WTC11 (cell line): ENCODE results near the gene C6orf118. TPM values are rescaled to one million over a fixed set of nuclear protein-coding genes. Genes with fewer than 3 reads are reported as not detected.

ENCODE experiments used
- ATAC-seq: fragments of 200-7000 bp; cut with Tn5 transposase; 2 replicates; pipeline ENCODE4 v1.10.0; 2021; ENCODE audit warnings: mild to moderate bottlenecking, moderate library complexity
- CTCF ChIA-PET: fragments of 300-600 bp; sonication (Branson Sonifier 250); formaldehyde crosslinking; loops from one replicate; lab custom pipeline; 2021; ENCODE audit warnings: antibody characterized with exemption; lab: Charles Lee
- POLR2A ChIA-PET: fragments of 350-600 bp; sonication (Branson Sonifier 250); formaldehyde crosslinking; loops from one replicate; lab custom pipeline; 2021; ENCODE audit warnings: antibody characterized with exemption; lab: Charles Lee
- DNase-seq: peaks from one replicate; pipeline ENCODE4 v3.0.0; 2021; ENCODE audit warnings: low spot score
- H3K27ac Mint-ChIP-seq: 2 replicates; pipeline ENCODE4 v1.8.0; 2021; ENCODE audit warnings: mixed read lengths
- H3K27me3 Mint-ChIP-seq: 2 replicates; pipeline ENCODE4 v1.8.0; 2021; ENCODE audit warnings: low read depth, mild to moderate bottlenecking, moderate library complexity, mixed read lengths
- H3K36me3 Mint-ChIP-seq: 2 replicates; pipeline ENCODE4 v1.8.0; 2021; ENCODE audit warnings: mixed read lengths
- H3K4me1 Mint-ChIP-seq: 2 replicates; pipeline ENCODE4 v1.8.0; 2022; ENCODE audit warnings: mixed read lengths
- H3K4me3 Mint-ChIP-seq: 2 replicates; pipeline ENCODE4 v1.8.0; 2021; ENCODE audit warnings: mild to moderate bottlenecking, moderate library complexity, mixed read lengths
- H3K9me3 Mint-ChIP-seq: 2 replicates; pipeline ENCODE4 v1.8.0; 2021; ENCODE audit warnings: mixed read lengths
- E2F5 ChIP-seq: sonication (generic); formaldehyde crosslinking; IDR thresholded peaks from 2 replicates; pipeline ENCODE4 v1.8.1; 2022; ENCODE audit warnings: mild to moderate bottlenecking, moderate library complexity, missing genetic modification reagents
- EMX1 ChIP-seq: fragments of 250-450 bp; sonication (Bioruptor Pico); IDR thresholded peaks from 2 replicates; pipeline ENCODE4 v1.8.0; 2021; ENCODE audit warnings: mild to moderate bottlenecking
- ETV6 ChIP-seq: sonication (generic); formaldehyde crosslinking; IDR thresholded peaks from 2 replicates; pipeline ENCODE4 v1.8.1; 2022; ENCODE audit warnings: mild to moderate bottlenecking, missing genetic modification reagents
- FOXJ3 ChIP-seq: sonication (generic); formaldehyde crosslinking; IDR thresholded peaks from 2 replicates; pipeline ENCODE4 v1.9.0; 2021; ENCODE audit warnings: missing genetic modification reagents, mild to moderate bottlenecking, borderline replicate concordance
- GABPB1 ChIP-seq: sonication (generic); formaldehyde crosslinking; IDR thresholded peaks from 2 replicates; pipeline ENCODE4 v1.8.1; 2023; ENCODE audit warnings: mild to moderate bottlenecking, missing genetic modification reagents
- HMGA2 ChIP-seq: fragments of 250-450 bp; sonication (Bioruptor Pico); IDR thresholded peaks from 2 replicates; pipeline ENCODE4 v1.4.0; 2021; ENCODE audit warnings: mild to moderate bottlenecking, moderate library complexity
- JUN ChIP-seq: sonication (generic); formaldehyde crosslinking; IDR thresholded peaks from 2 replicates; pipeline ENCODE4 v1.8.0; 2023; ENCODE audit warnings: mild to moderate bottlenecking, missing genetic modification reagents
- NFYB ChIP-seq: sonication (generic); formaldehyde crosslinking; conservative IDR thresholded peaks from 2 replicates; pipeline ENCODE4 v1.8.0; 2022; ENCODE audit warnings: low read depth, missing genetic modification reagents
- PREB ChIP-seq: sonication (generic); formaldehyde crosslinking; IDR thresholded peaks from 2 replicates; pipeline ENCODE4 v1.8.1; 2022; ENCODE audit warnings: mild to moderate bottlenecking, missing genetic modification reagents, moderate library complexity, borderline replicate concordance
- SP1 ChIP-seq: sonication (generic); formaldehyde crosslinking; conservative IDR thresholded peaks from 2 replicates; pipeline ENCODE4 v1.8.1; 2022; ENCODE audit warnings: missing genetic modification reagents
- USF2 ChIP-seq: sonication (generic); formaldehyde crosslinking; IDR thresholded peaks from 2 replicates; pipeline ENCODE4 v1.8.1; 2023; ENCODE audit warnings: mild to moderate bottlenecking, missing genetic modification reagents, moderate library complexity
- ZNF396 ChIP-seq: fragments of 250-450 bp; sonication (Bioruptor Pico); IDR thresholded peaks from 2 replicates; pipeline ENCODE4 v1.8.0; 2021; ENCODE audit warnings: mild to moderate bottlenecking, moderate library complexity, borderline replicate concordance
- total RNA-seq: library from RNA; stranded (reverse); gene quantifications from 3 replicates; pipeline ENCODE4 v1.2.3, GENCODE V29; 2021
- TF ChIP-seq, protein P1 (sequence below): sonication (generic); formaldehyde crosslinking; IDR thresholded peaks from 2 replicates; pipeline ENCODE4 v1.8.1; 2022; ENCODE audit warnings: missing genetic modification reagents, borderline replicate concordance
- TF ChIP-seq, protein P2 (sequence below): sonication (generic); formaldehyde crosslinking; IDR thresholded peaks from 2 replicates; pipeline ENCODE4 v1.8.0; 2022; ENCODE audit warnings: mild to moderate bottlenecking, missing genetic modification reagents
- TF ChIP-seq, protein P3 (sequence below): fragments of 250-450 bp; sonication (Bioruptor Pico); IDR thresholded peaks from 2 replicates; pipeline ENCODE4 v1.9.0; 2021; ENCODE audit warnings: mild to moderate bottlenecking, borderline replicate concordance

C6orf118 gene
- total RNA-seq, 1 experiment from 2014 or later = 0.22 TPM

GRCh38 chr6:165301372-165302246 lies 7.8 kb downstream of the C6orf118 start (continued):
- no peak for TF ChIP-seq EMX1 (CRISPR knock-in tag)
- TF ChIP-seq, protein P1, sequence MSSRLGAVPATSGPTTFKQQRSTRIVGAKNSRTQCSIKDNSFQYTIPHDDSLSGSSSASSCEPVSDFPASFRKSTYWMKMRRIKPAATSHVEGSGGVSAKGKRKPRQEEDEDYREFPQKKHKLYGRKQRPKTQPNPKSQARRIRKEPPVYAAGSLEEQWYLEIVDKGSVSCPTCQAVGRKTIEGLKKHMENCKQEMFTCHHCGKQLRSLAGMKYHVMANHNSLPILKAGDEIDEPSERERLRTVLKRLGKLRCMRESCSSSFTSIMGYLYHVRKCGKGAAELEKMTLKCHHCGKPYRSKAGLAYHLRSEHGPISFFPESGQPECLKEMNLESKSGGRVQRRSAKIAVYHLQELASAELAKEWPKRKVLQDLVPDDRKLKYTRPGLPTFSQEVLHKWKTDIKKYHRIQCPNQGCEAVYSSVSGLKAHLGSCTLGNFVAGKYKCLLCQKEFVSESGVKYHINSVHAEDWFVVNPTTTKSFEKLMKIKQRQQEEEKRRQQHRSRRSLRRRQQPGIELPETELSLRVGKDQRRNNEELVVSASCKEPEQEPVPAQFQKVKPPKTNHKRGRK (CRISPR knock-in tag) = no peak
- TF ChIP-seq PREB = no peak
- TF ChIP-seq USF2 = no peak
- TF ChIP-seq, protein P2, sequence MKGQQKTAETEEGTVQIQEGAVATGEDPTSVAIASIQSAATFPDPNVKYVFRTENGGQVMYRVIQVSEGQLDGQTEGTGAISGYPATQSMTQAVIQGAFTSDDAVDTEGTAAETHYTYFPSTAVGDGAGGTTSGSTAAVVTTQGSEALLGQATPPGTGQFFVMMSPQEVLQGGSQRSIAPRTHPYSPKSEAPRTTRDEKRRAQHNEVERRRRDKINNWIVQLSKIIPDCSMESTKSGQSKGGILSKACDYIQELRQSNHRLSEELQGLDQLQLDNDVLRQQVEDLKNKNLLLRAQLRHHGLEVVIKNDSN = no peak
- no peak for TF ChIP-seq NFYB (CRISPR knock-in tag)

- POLR2A ChIA-PET = no interaction called here
- no peaks in the 10 kb centered on the region for H3K9me3 Mint-ChIP-seq
- H3K27ac Mint-ChIP-seq = no peak overlapping the region
- ATAC-seq = no peak
- no peaks in the 10 kb centered on the region; the same call in 1 of the 2 replicates for H3K36me3 Mint-ChIP-seq
- CTCF ChIA-PET = interaction anchor here (0.5 kb wide), 1 partner anchor 97 kb away, joined by 3 read pairs; no protein-coding TSS in a partner anchor
- no peak overlapping the region for H3K4me3 Mint-ChIP-seq
- no peak for TF ChIP-seq HMGA2 (CRISPR knock-in tag)
- TF ChIP-seq FOXJ3 (CRISPR knock-in tag) = no peak
- no peak for TF ChIP-seq E2F5 (CRISPR knock-in tag)
- TF ChIP-seq, all 79 proteins: peak for 0
- H3K4me1 Mint-ChIP-seq = peaks cover 3% of the 10 kb centered on the region
- H3K27me3 Mint-ChIP-seq = no peaks in the 10 kb centered on the region; the same call in 1 of the 2 replicates
- no peak for DNase-seq
Observed at GRCh38 chr6:165300422-165300936, 8.9 kb downstream of the C6orf118 start.

DNA sequence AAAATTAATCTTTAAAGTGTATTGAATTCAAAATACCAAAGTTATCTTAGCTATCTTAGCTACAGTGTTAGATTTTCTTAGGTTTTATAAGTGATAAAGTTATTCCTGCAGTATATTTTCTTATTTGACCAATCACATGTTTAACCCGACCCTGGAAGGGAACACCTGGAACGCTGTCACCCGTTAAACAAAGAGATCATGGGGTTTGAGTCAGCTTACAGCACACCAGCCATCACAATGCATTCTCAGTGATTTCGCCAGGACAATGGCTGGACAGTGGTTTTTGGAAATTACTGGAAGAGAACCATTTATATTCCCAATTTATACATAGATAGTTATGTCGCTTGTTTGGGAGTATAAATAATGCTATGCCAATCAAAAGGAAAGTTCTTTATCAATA lies 10.5 kb downstream of the C6orf118 start:
- no peak overlapping the region for H3K27ac Mint-ChIP-seq
- ATAC-seq = no peak
- no peaks in the 10 kb centered on the region for H3K9me3 Mint-ChIP-seq
- ChIA-PET POLR2A (no interaction called here), CTCF (no interaction called here)
- H3K36me3 Mint-ChIP-seq = no peaks in the 10 kb centered on the region; the same call in 1 of the 2 replicates
- TF ChIP-seq ZNF396 (CRISPR knock-in tag) = no peak
- TF ChIP-seq JUN (CRISPR knock-in tag) = no peak
- TF ChIP-seq, protein P3, sequence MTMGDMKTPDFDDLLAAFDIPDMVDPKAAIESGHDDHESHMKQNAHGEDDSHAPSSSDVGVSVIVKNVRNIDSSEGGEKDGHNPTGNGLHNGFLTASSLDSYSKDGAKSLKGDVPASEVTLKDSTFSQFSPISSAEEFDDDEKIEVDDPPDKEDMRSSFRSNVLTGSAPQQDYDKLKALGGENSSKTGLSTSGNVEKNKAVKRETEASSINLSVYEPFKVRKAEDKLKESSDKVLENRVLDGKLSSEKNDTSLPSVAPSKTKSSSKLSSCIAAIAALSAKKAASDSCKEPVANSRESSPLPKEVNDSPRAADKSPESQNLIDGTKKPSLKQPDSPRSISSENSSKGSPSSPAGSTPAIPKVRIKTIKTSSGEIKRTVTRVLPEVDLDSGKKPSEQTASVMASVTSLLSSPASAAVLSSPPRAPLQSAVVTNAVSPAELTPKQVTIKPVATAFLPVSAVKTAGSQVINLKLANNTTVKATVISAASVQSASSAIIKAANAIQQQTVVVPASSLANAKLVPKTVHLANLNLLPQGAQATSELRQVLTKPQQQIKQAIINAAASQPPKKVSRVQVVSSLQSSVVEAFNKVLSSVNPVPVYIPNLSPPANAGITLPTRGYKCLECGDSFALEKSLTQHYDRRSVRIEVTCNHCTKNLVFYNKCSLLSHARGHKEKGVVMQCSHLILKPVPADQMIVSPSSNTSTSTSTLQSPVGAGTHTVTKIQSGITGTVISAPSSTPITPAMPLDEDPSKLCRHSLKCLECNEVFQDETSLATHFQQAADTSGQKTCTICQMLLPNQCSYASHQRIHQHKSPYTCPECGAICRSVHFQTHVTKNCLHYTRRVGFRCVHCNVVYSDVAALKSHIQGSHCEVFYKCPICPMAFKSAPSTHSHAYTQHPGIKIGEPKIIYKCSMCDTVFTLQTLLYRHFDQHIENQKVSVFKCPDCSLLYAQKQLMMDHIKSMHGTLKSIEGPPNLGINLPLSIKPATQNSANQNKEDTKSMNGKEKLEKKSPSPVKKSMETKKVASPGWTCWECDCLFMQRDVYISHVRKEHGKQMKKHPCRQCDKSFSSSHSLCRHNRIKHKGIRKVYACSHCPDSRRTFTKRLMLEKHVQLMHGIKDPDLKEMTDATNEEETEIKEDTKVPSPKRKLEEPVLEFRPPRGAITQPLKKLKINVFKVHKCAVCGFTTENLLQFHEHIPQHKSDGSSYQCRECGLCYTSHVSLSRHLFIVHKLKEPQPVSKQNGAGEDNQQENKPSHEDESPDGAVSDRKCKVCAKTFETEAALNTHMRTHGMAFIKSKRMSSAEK (CRISPR knock-in tag) = no peak
- no peak for TF ChIP-seq GABPB1 (CRISPR knock-in tag)
- TF ChIP-seq E2F5 (CRISPR knock-in tag) = no peak
- TF ChIP-seq SP1 = no peak
- no peak for TF ChIP-seq ETV6 (CRISPR knock-in tag)
- TF ChIP-seq PREB = no peak
- no peak for DNase-seq
- no peak overlapping the region for H3K4me3 Mint-ChIP-seq
- no peaks in the 10 kb centered on the region; the same call in 1 of the 2 replicates for H3K27me3 Mint-ChIP-seq
- H3K4me1 Mint-ChIP-seq = peaks cover 3% of the 10 kb centered on the region
